ENCODE measurements around the gene NOL7.

GRCh38 chr6:13614126-13614925 is 809 bp upstream of the NOL7 start:
- no peak for TF ChIP-seq EZH2 (IDR thresholded peaks at IDR 0.05; ENCODE audit: borderline replicate concordance, insufficient read depth, low read depth, low read length, poor library complexity, severe bottlenecking)
- TF ChIP-seq CTCF (IDR thresholded peaks at IDR 0.05), result no peak

All from B cell (primary cell).